ENCODE data around the gene GHRHR. TPM values are rescaled to one million over a fixed set of nuclear protein-coding genes. Genes with fewer than 3 reads are reported as not detected.

Gene GHRHR
- total RNA-seq, 2 donors from 2014 or later: not detected

DNA sequence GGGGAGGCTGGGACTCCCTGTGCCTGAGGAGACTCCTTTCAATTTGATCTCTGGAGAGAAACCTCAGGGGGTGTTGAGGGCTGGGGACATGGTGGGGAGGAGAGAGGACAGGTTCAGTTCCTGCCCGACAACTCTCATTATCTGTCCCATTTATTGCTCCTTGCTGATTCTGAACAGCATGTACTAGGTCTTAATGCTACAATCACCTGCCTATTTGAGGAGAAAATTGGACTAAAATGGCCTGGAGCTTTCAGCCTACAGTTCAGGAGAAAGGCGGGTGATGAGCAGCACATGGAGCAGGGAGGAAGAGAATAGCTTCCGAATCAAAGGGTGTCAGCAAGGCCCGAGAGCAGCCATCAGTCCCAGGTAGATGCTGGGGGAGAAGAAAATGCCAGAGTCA is 58.4 kb downstream of the GHRHR start:
- intact Hi-C loops (cut with DNase I): no loop called here
- ATAC-seq (no peak), DNase-seq (no peak)

DNA sequence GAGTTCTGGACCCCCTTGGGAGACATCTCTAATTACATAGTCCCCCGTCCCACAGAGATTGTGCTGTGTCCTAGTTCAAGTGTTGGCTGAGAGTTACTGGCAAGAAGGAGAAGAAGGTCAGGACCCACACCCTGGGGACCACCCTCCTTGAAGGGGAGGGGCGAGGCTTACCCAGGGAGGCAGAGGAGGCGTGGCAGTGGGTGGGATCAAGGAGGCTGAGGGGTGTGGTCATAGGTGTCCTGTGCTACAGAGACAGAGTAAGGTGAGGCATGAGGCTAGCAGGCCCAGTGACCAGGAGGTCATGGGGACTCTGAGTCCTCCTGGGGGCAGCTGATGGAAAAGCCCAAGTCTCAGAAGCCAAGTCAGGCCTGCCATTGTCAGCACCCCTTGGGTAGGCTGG is 59.0 kb downstream of the GHRHR start:
- DNase-seq: no peak
- intact Hi-C loops (cut with DNase I): no loop called here

DNA sequence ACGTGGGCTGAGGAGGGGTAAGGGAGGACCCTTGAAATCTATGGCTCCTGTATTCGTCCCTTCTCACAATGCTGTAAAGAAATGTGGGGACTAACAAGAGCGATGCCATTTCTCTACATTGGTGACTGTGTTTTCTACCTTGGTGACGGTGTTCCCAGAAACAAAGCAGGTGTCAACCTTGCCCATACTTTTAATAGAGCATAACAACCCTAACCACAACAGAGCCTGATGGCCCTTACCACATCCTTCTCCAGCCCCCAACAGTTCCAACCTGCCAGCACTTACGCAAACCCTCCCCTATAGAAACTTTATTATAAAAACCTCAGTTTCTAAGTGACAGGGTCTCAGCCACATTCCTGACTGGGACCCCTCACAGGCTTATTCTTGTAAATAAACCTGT is 60.1 kb downstream of the GHRHR start:
- DNase-seq: no peak
- ATAC-seq: no peak
- intact Hi-C loops (cut with DNase I): no loop called here

More for the DNA sequence above, 59.0 kb downstream of the GHRHR start:
- no peak for ATAC-seq

GRCh38 chr7:31027161-31027965 is 63.6 kb downstream of the GHRHR start:
- DNase-seq (peak; percentile 39), ATAC-seq (peak; percentile 60 to 72)
- intact Hi-C loops (cut with DNase I): no loop called here

- intact Hi-C loops (cut with DNase I): no loop called here
- ATAC-seq (no peak), DNase-seq (no peak)
Observed at GRCh38 chr7:31028006-31028405, 64.3 kb downstream of the GHRHR start.

DNA sequence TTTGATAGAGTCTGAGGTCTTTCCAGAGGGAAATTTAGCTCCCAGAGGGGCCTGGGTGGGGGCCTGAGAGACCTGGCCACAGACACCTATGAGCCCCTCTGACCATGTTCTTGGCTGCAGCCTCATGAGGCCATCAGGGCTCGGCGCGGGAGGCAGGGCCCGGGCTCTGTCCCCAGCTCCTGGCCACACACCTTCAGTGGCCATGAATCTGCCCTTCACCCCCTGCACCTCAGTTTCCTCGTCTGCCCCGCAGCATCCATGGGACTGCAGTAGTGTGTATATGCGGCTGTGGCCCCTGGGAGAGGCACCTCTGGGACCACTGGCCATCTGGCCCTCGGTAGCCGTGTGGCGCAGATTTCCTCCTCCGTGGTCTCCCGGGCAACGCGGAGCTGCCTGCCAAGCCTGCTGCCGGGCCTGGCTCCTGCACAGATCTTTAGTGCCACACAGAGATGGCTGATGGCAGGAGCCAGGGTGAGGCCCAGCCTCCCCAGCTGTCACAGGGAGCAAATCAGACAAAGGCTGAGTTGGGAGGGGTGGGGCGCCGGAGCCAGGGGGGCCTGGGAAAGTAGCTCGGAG is 64.8 kb downstream of the GHRHR start:
- DNase-seq (no peak), ATAC-seq (no peak)
- intact Hi-C loops (cut with DNase I): no loop called here

Other genes starting within 250 kb of the GHRHR start
- gene INMT, start 211.8 kb upstream of the GHRHR start, total RNA-seq: 10 to 100 TPM; 47.7 to 94.5 TPM
- 1 to 10 TPM; 3.9 to 5.1 TPM for gene MINDY4, start 192.5 kb upstream of the GHRHR start, total RNA-seq
- 100 to 1,000 TPM; 244 to 352 TPM for gene AQP1, start 52.1 kb upstream of the GHRHR start, total RNA-seq
- gene ADCYAP1R1, start 88.4 kb downstream of the GHRHR start, total RNA-seq: 1 to 10 TPM; 1.0 to 4.8 TPM